Cardiac muscle cell (in vitro differentiated cells and primary cell): ENCODE measurements around the gene FOXP4. TPM values are rescaled to one million over a fixed set of nuclear protein-coding genes. Genes with fewer than 3 reads are reported as not detected.

ENCODE experiments used
- DNase-seq, 2 donors: peaks; one replicate each; pipeline versions ENCODE4 v3.0.0 to v3.0.0-alpha.2; 2010 to 2017; ENCODE audit warnings: low read depth in 1 of 2, low spot score in 1 of 2
- H3K27ac ChIP-seq: fragments of 200-600 bp; sonication (generic); 2 replicates; pipeline ENCODE4 v1.5.1; 2016
- H3K27me3 ChIP-seq: fragments of 200-600 bp; sonication (generic); 2 replicates; pipeline ENCODE4 v1.6.0; 2016; ENCODE audit warnings: control low read depth
- H3K36me3 ChIP-seq: fragments of 200-600 bp; sonication (generic); 2 replicates; pipeline ENCODE4 v1.5.1; 2016; ENCODE audit warnings: control low read depth
- H3K4me1 ChIP-seq: fragments of 200-600 bp; sonication (generic); 2 replicates; pipeline ENCODE4 v1.8.1; 2017; ENCODE audit warnings: low read depth, mild to moderate bottlenecking, mixed run types
- H3K4me3 ChIP-seq: fragments of 200-600 bp; sonication (generic); 2 replicates; pipeline ENCODE4 v1.5.1; 2016; ENCODE audit warnings: mild to moderate bottlenecking
- H3K9me3 ChIP-seq: fragments of 200-600 bp; sonication (generic); 2 replicates; pipeline ENCODE4 v1.5.1; 2017; ENCODE audit warnings: low read depth, mild to moderate bottlenecking, control low read depth
- CTCF ChIP-seq: IDR thresholded peaks from 2 replicates; pipeline ENCODE4 v1.5.1; 2012; ENCODE audit warnings: low read depth, mild to moderate bottlenecking, low read length
- polyA plus RNA-seq: library from polyadenylated mRNA; unstranded; fragments of >200 nt; fragmentation: Nextera tagmentation; extraction: Ambion mirVana; gene quantifications from 2 replicates; pipeline ENCODE4 v1.2.1, GENCODE V29; 2016
- total RNA-seq: library from RNA; depleted of rRNA; stranded (reverse); fragments of >200 nt; gene quantifications from 2 replicates; pipeline ENCODE4 v1.2.3, GENCODE V29; 2016

FOXP4 gene
- total and polyA plus RNA-seq, 2 experiments from 2014 or later, result 29.0 to 42.5 TPM

GRCh38 chr6:41599852-41600445 is 53.8 kb downstream of the FOXP4 start:
- Histone ChIP-seq H3K9me3 (no peaks in the 10 kb centered on the region), H3K27ac (no peak overlapping the region), H3K4me1 (no peaks in the 10 kb centered on the region), H3K4me3 (no peak overlapping the region), H3K27me3 (no peaks in the 10 kb centered on the region), H3K36me3 (no peaks in the 10 kb centered on the region)
- DNase-seq, result no peak
- TF ChIP-seq CTCF, result no peak

- H3K36me3 ChIP-seq, result no peaks in the 10 kb centered on the region
- no peak for TF ChIP-seq CTCF
- no peak overlapping the region for H3K27ac ChIP-seq
- no peak for DNase-seq
- no peak overlapping the region for H3K4me3 ChIP-seq
- no peaks in the 10 kb centered on the region for H3K27me3 ChIP-seq
- no peaks in the 10 kb centered on the region for H3K9me3 ChIP-seq
- H3K4me1 ChIP-seq, result no peaks in the 10 kb centered on the region
Measured at GRCh38 chr6:41600499-41601247, 54.5 kb downstream of the FOXP4 start.

GRCh38 chr6:41601248-41601549 is 55.0 kb downstream of the FOXP4 start:
- no peak for TF ChIP-seq CTCF
- Histone ChIP-seq H3K4me1 (no peaks in the 10 kb centered on the region), H3K4me3 (no peak overlapping the region), H3K36me3 (no peaks in the 10 kb centered on the region), H3K9me3 (no peaks in the 10 kb centered on the region), H3K27ac (no peak overlapping the region), H3K27me3 (no peaks in the 10 kb centered on the region)
- no peak for DNase-seq

- Histone ChIP-seq H3K27me3 (no peaks in the 10 kb centered on the region), H3K27ac (peak overlapping the region; percentile 15), H3K9me3 (no peaks in the 10 kb centered on the region), H3K4me1 (no peaks in the 10 kb centered on the region), H3K4me3 (no peak overlapping the region), H3K36me3 (no peaks in the 10 kb centered on the region)
- TF ChIP-seq CTCF, result no peak
- no peak for DNase-seq
Measured at GRCh38 chr6:41602422-41602743, 56.2 kb downstream of the FOXP4 start.

- no peak overlapping the region for H3K4me3 ChIP-seq
- no peaks in the 10 kb centered on the region for H3K4me1 ChIP-seq
- no peak overlapping the region for H3K27ac ChIP-seq
- no peaks in the 10 kb centered on the region for H3K27me3 ChIP-seq
- no peaks in the 10 kb centered on the region for H3K9me3 ChIP-seq
- peak; percentile 93 for TF ChIP-seq CTCF
- H3K36me3 ChIP-seq, result no peaks in the 10 kb centered on the region
- peak; percentile 90 to 91 for DNase-seq
Measured at GRCh38 chr6:41602864-41603608, 56.9 kb downstream of the FOXP4 start.
